Hematopoietic multipotent progenitor cell treated with erythropoietin and hydrocortisone succinate and interleukin-3 and kit ligand, for 17 days (in vitro differentiated cells): Measurements from ENCODE around the gene PCSK5.
"Not testable (repeated sequence)": the region's sequence is repeated elsewhere in the genome, so short reads cannot be mapped to it uniquely, and the experiment has no call there.

Experiments
- DNase-seq: peaks from one replicate; pipeline ENCODE4 v3.0.0-alpha.2; 2015; ENCODE audit warnings: low spot score

The PCSK5 gene

GRCh38 chr9:76007935-76008334, 117.5 kb downstream of the PCSK5 start:
- DNase-seq, result no peak

GRCh38 chr9:76013809-76014208, 123.3 kb downstream of the PCSK5 start:
- DNase-seq, result no peak

- DNase-seq, result no peak
These were observed 127.8 kb downstream of the PCSK5 start for GRCh38 chr9:76018235-76018634.

- DNase-seq, result no peak
These were observed 128.3 kb downstream of the PCSK5 start for GRCh38 chr9:76018761-76019160.

GRCh38 chr9:76020652-76021051, 130.2 kb downstream of the PCSK5 start:
- no peak for DNase-seq

GRCh38 chr9:76022317-76022716, 131.8 kb downstream of the PCSK5 start:
- DNase-seq, result no peak

- no peak for DNase-seq
These were observed 133.3 kb downstream of the PCSK5 start for GRCh38 chr9:76023715-76024195.

GRCh38 chr9:76025286-76025685, 134.8 kb downstream of the PCSK5 start:
- no peak for DNase-seq

GRCh38 chr9:76026796-76027195, 136.3 kb downstream of the PCSK5 start:
- DNase-seq, result no peak

- DNase-seq, result no peak
These were observed 136.9 kb downstream of the PCSK5 start for GRCh38 chr9:76027416-76027815.

GRCh38 chr9:76027861-76028260, 137.4 kb downstream of the PCSK5 start:
- DNase-seq, result no peak

- DNase-seq, result no peak
These were observed 141.7 kb downstream of the PCSK5 start for GRCh38 chr9:76032038-76032796.

GRCh38 chr9:76032797-76033373, 142.4 kb downstream of the PCSK5 start:
- DNase-seq, result no peak

GRCh38 chr9:76034049-76034448, 143.6 kb downstream of the PCSK5 start:
- DNase-seq, result no peak

- DNase-seq, result no peak
These were observed 146.3 kb downstream of the PCSK5 start for GRCh38 chr9:76036762-76037161.

GRCh38 chr9:76037587-76038225, 147.2 kb downstream of the PCSK5 start:
- DNase-seq, result no peak

GRCh38 chr9:76038431-76038830, 148.0 kb downstream of the PCSK5 start:
- no peak for DNase-seq

- no peak for DNase-seq
These were observed 153.9 kb downstream of the PCSK5 start for GRCh38 chr9:76044266-76044819.

- DNase-seq, result no peak
These were observed 154.7 kb downstream of the PCSK5 start for GRCh38 chr9:76045221-76045620.

- DNase-seq, result no peak
These were observed 158.9 kb downstream of the PCSK5 start for GRCh38 chr9:76049341-76049740.

GRCh38 chr9:76067696-76068095, 177.2 kb downstream of the PCSK5 start:
- DNase-seq, result no peak

- DNase-seq, result no peak
These were observed 187.1 kb downstream of the PCSK5 start for GRCh38 chr9:76077537-76077936.

- not testable (repeated sequence) for DNase-seq
These were observed 190.8 kb downstream of the PCSK5 start for GRCh38 chr9:76081281-76081680.
